ENCODE data around the gene HIVEP2. TPM values are rescaled to one million over a fixed set of nuclear protein-coding genes. Genes with fewer than 3 reads are reported as not detected.

The HIVEP2 gene
- total RNA-seq, 1 donor from 2014 or later: 18.6 TPM

DNA sequence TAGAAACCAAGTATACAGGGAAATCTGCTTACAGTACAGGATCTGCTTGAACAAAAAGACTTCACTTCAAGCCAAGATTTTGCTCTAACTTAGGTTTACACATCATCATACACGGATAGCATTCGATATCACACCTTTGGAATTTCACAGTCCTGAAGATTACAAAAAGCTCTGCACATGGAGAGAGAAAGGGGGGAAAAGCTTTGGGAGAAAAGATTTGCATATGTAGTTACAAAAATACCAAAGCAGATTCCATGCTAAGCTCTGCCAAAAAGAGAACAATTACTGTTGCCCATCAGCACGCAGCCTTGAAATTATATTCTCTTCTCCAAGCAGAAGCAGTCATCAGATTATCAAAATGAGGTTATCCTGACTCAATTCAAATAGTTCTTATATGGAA lies 62.0 kb downstream of the HIVEP2 start:
- Histone ChIP-seq H3K9me3 (no peaks in the 10 kb centered on the region), H3K27ac (no peak overlapping the region), H3K27me3 (no peaks in the 10 kb centered on the region), H3K36me3 (no peaks in the 10 kb centered on the region), H3K4me1 (peaks cover 14% of the 10 kb centered on the region), H3K4me3 (no peak overlapping the region)
- TF ChIP-seq, protein P1, sequence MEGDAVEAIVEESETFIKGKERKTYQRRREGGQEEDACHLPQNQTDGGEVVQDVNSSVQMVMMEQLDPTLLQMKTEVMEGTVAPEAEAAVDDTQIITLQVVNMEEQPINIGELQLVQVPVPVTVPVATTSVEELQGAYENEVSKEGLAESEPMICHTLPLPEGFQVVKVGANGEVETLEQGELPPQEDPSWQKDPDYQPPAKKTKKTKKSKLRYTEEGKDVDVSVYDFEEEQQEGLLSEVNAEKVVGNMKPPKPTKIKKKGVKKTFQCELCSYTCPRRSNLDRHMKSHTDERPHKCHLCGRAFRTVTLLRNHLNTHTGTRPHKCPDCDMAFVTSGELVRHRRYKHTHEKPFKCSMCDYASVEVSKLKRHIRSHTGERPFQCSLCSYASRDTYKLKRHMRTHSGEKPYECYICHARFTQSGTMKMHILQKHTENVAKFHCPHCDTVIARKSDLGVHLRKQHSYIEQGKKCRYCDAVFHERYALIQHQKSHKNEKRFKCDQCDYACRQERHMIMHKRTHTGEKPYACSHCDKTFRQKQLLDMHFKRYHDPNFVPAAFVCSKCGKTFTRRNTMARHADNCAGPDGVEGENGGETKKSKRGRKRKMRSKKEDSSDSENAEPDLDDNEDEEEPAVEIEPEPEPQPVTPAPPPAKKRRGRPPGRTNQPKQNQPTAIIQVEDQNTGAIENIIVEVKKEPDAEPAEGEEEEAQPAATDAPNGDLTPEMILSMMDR (IDR thresholded peaks at IDR 0.05): no peak
- intact Hi-C loops (cut with DNase I): no loop called here
- no peak for DNase-seq
- ATAC-seq: no peak

DNA sequence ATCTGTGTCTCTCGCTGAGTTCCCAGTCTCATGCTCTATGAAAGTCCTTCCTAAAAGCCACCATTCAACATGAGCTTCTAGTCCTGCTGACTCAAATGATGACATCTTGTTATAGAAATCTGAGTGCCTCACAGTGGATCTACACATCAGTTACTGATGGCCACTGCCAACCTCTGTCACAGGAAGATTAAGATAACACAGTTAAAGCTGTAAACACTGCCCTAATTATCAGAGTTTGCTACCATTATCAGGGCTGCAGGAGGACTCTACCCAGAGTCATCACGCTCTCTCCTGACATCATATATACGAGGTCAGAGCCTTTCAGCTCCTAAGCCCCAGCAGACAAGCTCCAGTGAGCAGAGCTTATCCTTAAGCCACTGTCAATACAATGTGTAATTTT lies 63.2 kb downstream of the HIVEP2 start:
- ATAC-seq: no peak
- H3K27ac ChIP-seq: no peak overlapping the region
- intact Hi-C loops (cut with DNase I): no loop called here

DNA sequence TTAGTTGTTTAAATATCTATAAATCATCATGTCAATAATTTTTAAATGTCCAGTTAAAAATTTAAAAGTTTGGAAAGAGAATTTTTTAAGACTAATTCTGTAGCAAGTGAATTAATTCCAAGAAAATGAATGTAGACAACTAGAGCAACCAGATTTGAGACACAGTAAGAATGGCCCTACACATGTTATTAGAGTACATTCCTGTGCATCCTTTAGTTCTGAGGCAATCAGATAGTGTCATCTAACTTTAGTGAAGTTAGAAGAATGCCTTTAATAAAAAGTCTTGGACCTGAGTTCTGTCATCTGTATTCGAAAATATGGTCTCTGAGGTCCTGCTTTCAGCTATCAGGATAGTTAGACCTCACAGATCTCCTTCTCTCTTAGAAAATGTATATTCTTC lies 63.7 kb downstream of the HIVEP2 start:
- intact Hi-C loops (cut with DNase I): no loop called here
- Histone ChIP-seq H3K27ac (no peak overlapping the region), H3K4me1 (peaks cover 14% of the 10 kb centered on the region), H3K36me3 (no peaks in the 10 kb centered on the region), H3K27me3 (no peaks in the 10 kb centered on the region), H3K9me3 (no peaks in the 10 kb centered on the region), H3K4me3 (no peak overlapping the region)
- DNase-seq: no peak
- no peak for ATAC-seq
- TF ChIP-seq, protein P1 (IDR thresholded peaks at IDR 0.05): no peak

More for the DNA sequence above, 63.2 kb downstream of the HIVEP2 start:
- DNase-seq: no peak
- Histone ChIP-seq H3K4me1 (peaks cover 14% of the 10 kb centered on the region), H3K27me3 (no peaks in the 10 kb centered on the region), H3K9me3 (no peaks in the 10 kb centered on the region), H3K4me3 (no peak overlapping the region), H3K36me3 (no peaks in the 10 kb centered on the region)
- TF ChIP-seq, protein P1 (IDR thresholded peaks at IDR 0.05): no peak

DNA sequence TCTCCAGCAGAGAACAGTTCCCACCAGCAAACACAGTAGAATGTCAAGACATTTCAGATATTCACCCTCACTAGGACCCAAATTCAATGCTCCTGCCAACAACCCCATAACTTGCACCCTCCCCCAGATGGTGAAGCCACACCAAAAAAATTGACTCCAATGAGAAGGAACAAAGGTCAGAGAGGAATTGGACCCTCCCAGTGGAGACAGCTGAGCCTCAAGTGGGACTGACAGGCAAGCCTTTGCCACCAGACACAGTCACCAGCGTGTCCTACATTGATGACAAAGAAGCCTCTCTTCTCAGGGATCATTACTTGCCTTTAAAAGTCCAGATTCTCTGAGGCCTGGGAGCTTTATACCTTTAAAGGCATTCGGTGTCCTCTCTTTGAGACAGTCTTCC lies 64.8 kb downstream of the HIVEP2 start:
- DNase-seq (no peak), ATAC-seq (no peak)
- Histone ChIP-seq H3K4me1 (peaks cover 9% of the 10 kb centered on the region), H3K27me3 (no peaks in the 10 kb centered on the region), H3K27ac (no peak overlapping the region), H3K9me3 (no peaks in the 10 kb centered on the region), H3K36me3 (no peaks in the 10 kb centered on the region), H3K4me3 (no peak overlapping the region)
- intact Hi-C loops (cut with DNase I): no loop called here
- TF ChIP-seq, protein P1 (IDR thresholded peaks at IDR 0.05): no peak

DNA sequence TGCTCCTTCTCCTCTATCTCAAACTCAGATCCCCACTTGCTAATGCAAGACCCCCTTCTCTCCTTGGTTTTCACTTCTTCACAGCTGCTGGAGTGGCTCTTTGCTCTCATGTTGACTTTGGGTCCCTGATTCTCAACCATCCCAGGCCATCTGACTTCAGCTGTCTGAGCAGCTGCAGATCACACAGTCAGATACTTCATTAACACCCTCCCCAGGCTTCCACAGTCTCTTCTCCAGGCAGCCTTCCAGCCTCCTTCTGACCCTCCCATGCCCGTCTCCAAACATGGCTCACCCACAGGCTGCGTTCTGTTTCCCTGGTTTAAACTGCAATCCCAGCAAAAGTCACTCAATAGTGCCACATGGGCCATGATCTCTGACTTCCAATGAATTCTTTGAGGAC lies 65.4 kb downstream of the HIVEP2 start:
- H3K4me1 ChIP-seq: peaks cover 4% of the 10 kb centered on the region
- DNase-seq: no peak
- H3K9me3 ChIP-seq: no peaks in the 10 kb centered on the region
- intact Hi-C loops (cut with DNase I): no loop called here
- H3K36me3 ChIP-seq: no peaks in the 10 kb centered on the region
- no peak overlapping the region for H3K27ac ChIP-seq
- TF ChIP-seq, protein P1 (IDR thresholded peaks at IDR 0.05): no peak
- no peak overlapping the region for H3K4me3 ChIP-seq
- H3K27me3 ChIP-seq: no peaks in the 10 kb centered on the region
- no peak for ATAC-seq

DNA sequence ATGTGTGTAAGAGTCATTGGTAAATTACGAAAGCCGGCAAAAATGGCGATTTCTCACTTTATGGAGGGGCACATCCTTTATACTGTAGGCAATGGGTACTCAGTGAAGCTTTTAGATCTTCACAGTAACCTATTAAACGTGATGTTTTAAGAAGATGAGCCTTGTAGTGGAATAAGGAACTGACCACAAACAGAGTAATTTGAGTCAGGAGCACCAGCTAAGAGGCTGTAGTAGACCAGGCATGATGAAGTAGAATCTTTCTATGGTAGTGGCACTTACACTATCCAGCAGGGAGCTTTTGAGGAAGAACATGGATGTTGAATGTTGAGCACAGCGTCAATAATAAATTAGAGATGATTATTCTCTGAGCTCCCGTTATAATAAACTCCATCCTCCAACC lies 65.9 kb downstream of the HIVEP2 start:
- intact Hi-C loops (cut with DNase I): no loop called here
- H3K36me3 ChIP-seq: no peaks in the 10 kb centered on the region
- TF ChIP-seq, protein P1 (IDR thresholded peaks at IDR 0.05): no peak
- no peaks in the 10 kb centered on the region for H3K27me3 ChIP-seq
- ATAC-seq: no peak
- no peak overlapping the region for H3K27ac ChIP-seq
- H3K9me3 ChIP-seq: no peaks in the 10 kb centered on the region
- no peak overlapping the region for H3K4me3 ChIP-seq
- no peak for DNase-seq
- H3K4me1 ChIP-seq: no peaks in the 10 kb centered on the region

All from upper lobe of right lung (tissue), 1 donor.